Activated T-helper 17 cell treated with anti-CD3 and anti-CD28 coated beads, Interleukin-2, amount 50 U/mL, for 72 hours (primary cell): ENCODE data around the gene FERMT3. TPM values are rescaled to one million over a fixed set of nuclear protein-coding genes. Genes with fewer than 3 reads are reported as not detected.

Source experiments
- ATAC-seq: fragments of 150-1000 bp; cut with Tn5 transposase; replicated peaks from 2 replicates; pipeline ENCODE4 v1.10.0; 2021; ENCODE audit warnings: mild to moderate bottlenecking, moderate library complexity
- H3K27ac Mint-ChIP-seq: one replicate; pipeline ENCODE4 v1.8.0; 2022; ENCODE audit warnings: mixed read lengths
- H3K27me3 Mint-ChIP-seq: one replicate; pipeline ENCODE4 v1.8.0; 2022; ENCODE audit warnings: mixed read lengths
- H3K36me3 Mint-ChIP-seq: one replicate; pipeline ENCODE4 v1.8.0; 2022; ENCODE audit warnings: low read depth, mild to moderate bottlenecking, mixed read lengths
- H3K4me1 Mint-ChIP-seq: one replicate; pipeline ENCODE4 v1.8.0; 2022; ENCODE audit warnings: mixed read lengths
- H3K4me3 Mint-ChIP-seq: one replicate; pipeline ENCODE4 v1.8.0; 2022; ENCODE audit warnings: mild to moderate bottlenecking, mixed read lengths
- H3K9me3 Mint-ChIP-seq: one replicate; pipeline ENCODE4 v1.8.0; 2022; ENCODE audit warnings: mixed read lengths
- total RNA-seq, 2 donors: library from RNA; stranded (reverse); gene quantifications; one replicate each; pipeline ENCODE4 v1.2.3, GENCODE V29; 2022

The FERMT3 gene
- total RNA-seq, 2 donors from 2014 or later, result 172 to 191 TPM

GRCh38 chr11:64180891-64181290, 25.6 kb upstream of the FERMT3 start:
- Mint-ChIP-seq H3K9me3 (no peaks in the 10 kb centered on the region), H3K4me1 (peaks cover 12% of the 10 kb centered on the region), H3K4me3 (no peak overlapping the region), H3K27me3 (no peaks in the 10 kb centered on the region), H3K27ac (no peak overlapping the region), H3K36me3 (peaks cover 4% of the 10 kb centered on the region)
- no peak for ATAC-seq

GRCh38 chr11:64181506-64182411, 24.8 kb upstream of the FERMT3 start:
- Mint-ChIP-seq H3K36me3 (peaks cover 8% of the 10 kb centered on the region), H3K4me3 (peak overlapping the region; percentile 19), H3K4me1 (peaks cover 12% of the 10 kb centered on the region), H3K27ac (no peak overlapping the region), H3K9me3 (no peaks in the 10 kb centered on the region), H3K27me3 (no peaks in the 10 kb centered on the region)
- ATAC-seq, result no peak

GRCh38 chr11:64183890-64184289, 22.6 kb upstream of the FERMT3 start:
- Mint-ChIP-seq H3K4me1 (peaks cover 5% of the 10 kb centered on the region), H3K27me3 (no peaks in the 10 kb centered on the region), H3K4me3 (no peak overlapping the region), H3K9me3 (no peaks in the 10 kb centered on the region), H3K36me3 (peaks cover 8% of the 10 kb centered on the region), H3K27ac (no peak overlapping the region)
- ATAC-seq, result no peak

GRCh38 chr11:64185175-64185692, 21.3 kb upstream of the FERMT3 start:
- Mint-ChIP-seq H3K4me3 (no peak overlapping the region), H3K27me3 (no peaks in the 10 kb centered on the region), H3K27ac (no peak overlapping the region), H3K36me3 (peaks cover 17% of the 10 kb centered on the region), H3K9me3 (no peaks in the 10 kb centered on the region), H3K4me1 (peaks cover 5% of the 10 kb centered on the region)
- no peak for ATAC-seq

GRCh38 chr11:64185693-64186491, 20.6 kb upstream of the FERMT3 start, which contains the start of gene STIP1:
Gene STIP1 (plus strand): TSS chr11:64186171. CDS start chr11:64186262, 91 bp downstream.
- H3K9me3 Mint-ChIP-seq, result no peaks in the 10 kb centered on the region
- no peak within 1 kb of the TSS for H3K4me3 Mint-ChIP-seq
- H3K4me1 Mint-ChIP-seq, result peaks cover 9% of the 10 kb centered on the region

GRCh38 chr11:64186492-64187165, 19.9 kb upstream of the FERMT3 start:
- no peak for ATAC-seq
- Mint-ChIP-seq H3K9me3 (no peaks in the 10 kb centered on the region), H3K4me3 (no peak overlapping the region), H3K27ac (no peak overlapping the region), H3K27me3 (no peaks in the 10 kb centered on the region), H3K36me3 (peaks cover 30% of the 10 kb centered on the region), H3K4me1 (peaks cover 9% of the 10 kb centered on the region)

More at GRCh38 chr11:64185693-64186491, 20.6 kb upstream of the FERMT3 start, which contains the start of gene STIP1:
- no peaks in the 10 kb centered on the region for H3K27me3 Mint-ChIP-seq
- peaks cover 23% of the 10 kb centered on the region for H3K36me3 Mint-ChIP-seq
- no peak within 1 kb of the TSS for H3K27ac Mint-ChIP-seq
- ATAC-seq, result peak; percentile 87

- peaks cover 4% of the 10 kb centered on the region for H3K4me1 Mint-ChIP-seq
- H3K4me3 Mint-ChIP-seq, result no peak overlapping the region
- no peaks in the 10 kb centered on the region for H3K27me3 Mint-ChIP-seq
- H3K27ac Mint-ChIP-seq, result no peak overlapping the region
- no peak for ATAC-seq
- no peaks in the 10 kb centered on the region for H3K9me3 Mint-ChIP-seq
- H3K36me3 Mint-ChIP-seq, result peaks cover 78% of the 10 kb centered on the region
These were observed 14.1 kb upstream of the FERMT3 start for GRCh38 chr11:64192434-64192833.

GRCh38 chr11:64196626-64197025, 9.9 kb upstream of the FERMT3 start:
- H3K9me3 Mint-ChIP-seq, result no peaks in the 10 kb centered on the region
- no peak for ATAC-seq
- H3K36me3 Mint-ChIP-seq, result peaks cover 98% of the 10 kb centered on the region

GRCh38 chr11:64198511-64198910, 8.0 kb upstream of the FERMT3 start:
- no peak overlapping the region for H3K27ac Mint-ChIP-seq
- H3K9me3 Mint-ChIP-seq, result no peaks in the 10 kb centered on the region
- no peak overlapping the region for H3K4me3 Mint-ChIP-seq
- peaks cover 100% of the 10 kb centered on the region for H3K36me3 Mint-ChIP-seq
- no peak for ATAC-seq
- peaks cover 4% of the 10 kb centered on the region for H3K4me1 Mint-ChIP-seq
- H3K27me3 Mint-ChIP-seq, result no peaks in the 10 kb centered on the region

More at GRCh38 chr11:64196626-64197025, 9.9 kb upstream of the FERMT3 start:
- Mint-ChIP-seq H3K4me3 (no peak overlapping the region), H3K27me3 (no peaks in the 10 kb centered on the region), H3K27ac (no peak overlapping the region), H3K4me1 (no peaks in the 10 kb centered on the region)

GRCh38 chr11:64201543-64201942, 5.0 kb upstream of the FERMT3 start:
- ATAC-seq, result no peak
- Mint-ChIP-seq H3K36me3 (peaks cover 100% of the 10 kb centered on the region), H3K27ac (no peak overlapping the region), H3K9me3 (no peaks in the 10 kb centered on the region), H3K4me1 (peaks cover 10% of the 10 kb centered on the region), H3K27me3 (no peaks in the 10 kb centered on the region), H3K4me3 (no peak overlapping the region)

GRCh38 chr11:64202992-64203391, 3.5 kb upstream of the FERMT3 start:
- H3K27ac Mint-ChIP-seq, result no peak overlapping the region
- no peak overlapping the region for H3K4me3 Mint-ChIP-seq

GRCh38 chr11:64203421-64204079, 3.0 kb upstream of the FERMT3 start:
- peaks cover 100% of the 10 kb centered on the region for H3K36me3 Mint-ChIP-seq

More at GRCh38 chr11:64202992-64203391, 3.5 kb upstream of the FERMT3 start:
- Mint-ChIP-seq H3K9me3 (no peaks in the 10 kb centered on the region), H3K4me1 (peaks cover 10% of the 10 kb centered on the region), H3K27me3 (no peaks in the 10 kb centered on the region), H3K36me3 (peaks cover 100% of the 10 kb centered on the region)
- no peak for ATAC-seq

GRCh38 chr11:64204080-64204440, 2.5 kb upstream of the FERMT3 start:
- peaks cover 100% of the 10 kb centered on the region for H3K36me3 Mint-ChIP-seq
- peak overlapping the region; percentile 93 for H3K4me3 Mint-ChIP-seq
- peak overlapping the region; percentile 47 for H3K27ac Mint-ChIP-seq
- no peak for ATAC-seq
- H3K4me1 Mint-ChIP-seq, result peaks cover 10% of the 10 kb centered on the region
- no peaks in the 10 kb centered on the region for H3K27me3 Mint-ChIP-seq
- no peaks in the 10 kb centered on the region for H3K9me3 Mint-ChIP-seq

More at GRCh38 chr11:64203421-64204079, 3.0 kb upstream of the FERMT3 start:
- peaks cover 10% of the 10 kb centered on the region for H3K4me1 Mint-ChIP-seq
- peak overlapping the region; percentile 93 for H3K4me3 Mint-ChIP-seq
- no peaks in the 10 kb centered on the region for H3K27me3 Mint-ChIP-seq
- H3K9me3 Mint-ChIP-seq, result no peaks in the 10 kb centered on the region
- no peak for ATAC-seq
- peak overlapping the region; percentile 47 for H3K27ac Mint-ChIP-seq
